Stimulated activated memory B cell treated with anti-CD40 and anti-IgM and Interleukin-4, amounts not matched to agents 10 μg/mL and 1 μg/mL and 100 μg/mL, for 72 hours (primary cell): ENCODE results near the gene SAG.

Experiments used
- ATAC-seq: fragments of 150-1000 bp; cut with Tn5 transposase; 2 replicates; pipeline ENCODE4 v1.10.0; 2021
- H3K27ac Mint-ChIP-seq: one replicate; pipeline ENCODE4 v1.8.0; 2022; ENCODE audit warnings: mild to moderate bottlenecking, mixed read lengths
- H3K27me3 Mint-ChIP-seq: one replicate; pipeline ENCODE4 v1.8.0; 2022; ENCODE audit warnings: mixed read lengths
- H3K36me3 Mint-ChIP-seq: one replicate; pipeline ENCODE4 v1.8.0; 2022; ENCODE audit warnings: mixed read lengths
- H3K4me1 Mint-ChIP-seq: one replicate; pipeline ENCODE4 v1.8.0; 2022; ENCODE audit warnings: mixed read lengths
- H3K4me3 Mint-ChIP-seq: one replicate; pipeline ENCODE4 v1.8.0; 2022; ENCODE audit warnings: mild to moderate bottlenecking, moderate library complexity, mixed read lengths
- H3K9me3 Mint-ChIP-seq: one replicate; pipeline ENCODE4 v1.8.0; 2022; ENCODE audit warnings: mixed read lengths

Gene SAG

DNA sequence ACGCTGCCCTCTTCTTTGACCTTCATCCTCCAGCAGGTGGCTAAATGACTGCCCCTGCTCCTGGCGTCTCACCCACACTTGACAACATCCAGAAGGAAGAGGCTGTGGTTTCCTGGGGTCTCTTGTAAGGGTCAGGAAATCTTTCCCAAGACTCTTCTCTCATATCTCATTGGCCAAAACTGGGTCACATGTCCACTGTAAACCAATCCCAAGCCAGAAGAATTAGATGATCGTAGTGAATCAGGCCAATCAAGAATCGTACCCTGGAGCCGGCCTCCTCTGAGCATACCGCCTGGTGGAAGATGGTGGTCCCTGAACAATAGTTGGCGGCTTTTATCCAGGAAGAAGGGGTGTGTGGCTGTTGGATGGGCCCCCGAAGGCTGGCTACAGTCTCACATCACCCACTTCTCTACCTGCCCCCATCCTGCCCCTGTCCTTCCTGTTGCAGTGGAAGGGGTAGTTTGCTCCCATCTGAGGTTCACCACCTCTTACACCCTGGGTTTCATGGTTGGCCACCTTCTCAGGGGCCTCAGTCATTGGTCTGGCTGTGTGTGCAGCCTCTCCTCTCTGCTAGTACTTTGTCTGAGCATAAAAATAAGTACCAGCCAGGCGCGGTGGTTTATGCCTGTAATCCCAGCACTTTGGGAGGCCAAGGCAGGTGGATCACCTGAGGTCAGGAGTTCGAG lies 3.8 kb downstream of the SAG start:
- Mint-ChIP-seq H3K9me3 (no peaks in the 10 kb centered on the region), H3K4me1 (peaks cover 32% of the 10 kb centered on the region), H3K4me3 (no peak overlapping the region), H3K36me3 (no peaks in the 10 kb centered on the region), H3K27me3 (no peaks in the 10 kb centered on the region), H3K27ac (peak overlapping the region; percentile 33)
- no peak for ATAC-seq

- Mint-ChIP-seq H3K36me3 (no peaks in the 10 kb centered on the region), H3K9me3 (no peaks in the 10 kb centered on the region), H3K4me1 (peaks cover 32% of the 10 kb centered on the region), H3K27me3 (no peaks in the 10 kb centered on the region), H3K27ac (peak overlapping the region; percentile 56), H3K4me3 (no peak overlapping the region)
- ATAC-seq = no peak
Observed at GRCh38 chr2:233312874-233313273, 5.3 kb downstream of the SAG start.

DNA sequence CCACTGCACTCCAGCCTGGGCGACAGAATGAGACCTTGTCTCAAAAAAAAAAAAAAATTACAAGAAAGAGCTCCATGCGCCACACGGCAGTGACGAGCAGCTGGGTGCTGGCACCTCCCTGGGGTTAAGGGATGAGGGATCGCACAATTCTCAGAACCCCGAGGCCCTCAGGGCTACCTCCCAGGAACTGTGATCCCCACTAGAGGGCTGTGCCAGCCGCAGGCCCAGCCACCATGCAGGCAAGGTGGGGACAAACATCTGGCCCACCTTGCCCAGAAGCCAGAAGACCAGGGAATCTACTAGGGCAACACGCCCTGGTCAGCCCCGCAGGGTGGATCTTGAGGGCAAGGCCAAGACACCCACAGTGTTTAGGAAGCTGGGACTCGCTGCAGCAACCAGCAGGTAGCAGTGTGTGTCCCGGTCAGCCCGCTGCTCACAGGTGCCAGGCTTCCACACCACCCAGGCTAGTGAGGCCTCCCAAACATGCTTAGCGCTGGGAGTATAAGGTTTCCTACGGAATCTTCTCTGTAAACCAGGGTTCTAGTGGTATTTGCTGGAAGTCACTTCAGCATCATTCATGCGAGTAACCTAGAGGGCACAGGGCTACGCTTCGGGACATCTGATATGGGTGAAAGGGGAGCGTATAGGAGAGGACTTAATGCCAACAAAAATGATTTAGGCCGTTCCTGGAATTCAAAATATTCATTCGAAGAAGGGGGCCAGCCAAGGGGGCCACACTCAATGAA lies 6.7 kb downstream of the SAG start:
- ATAC-seq = no peak
- no peaks in the 10 kb centered on the region for H3K36me3 Mint-ChIP-seq
- no peaks in the 10 kb centered on the region for H3K27me3 Mint-ChIP-seq
- no peak overlapping the region for H3K4me3 Mint-ChIP-seq
- peaks cover 32% of the 10 kb centered on the region for H3K4me1 Mint-ChIP-seq
- no peaks in the 10 kb centered on the region for H3K9me3 Mint-ChIP-seq
- H3K27ac Mint-ChIP-seq = no peak overlapping the region

DNA sequence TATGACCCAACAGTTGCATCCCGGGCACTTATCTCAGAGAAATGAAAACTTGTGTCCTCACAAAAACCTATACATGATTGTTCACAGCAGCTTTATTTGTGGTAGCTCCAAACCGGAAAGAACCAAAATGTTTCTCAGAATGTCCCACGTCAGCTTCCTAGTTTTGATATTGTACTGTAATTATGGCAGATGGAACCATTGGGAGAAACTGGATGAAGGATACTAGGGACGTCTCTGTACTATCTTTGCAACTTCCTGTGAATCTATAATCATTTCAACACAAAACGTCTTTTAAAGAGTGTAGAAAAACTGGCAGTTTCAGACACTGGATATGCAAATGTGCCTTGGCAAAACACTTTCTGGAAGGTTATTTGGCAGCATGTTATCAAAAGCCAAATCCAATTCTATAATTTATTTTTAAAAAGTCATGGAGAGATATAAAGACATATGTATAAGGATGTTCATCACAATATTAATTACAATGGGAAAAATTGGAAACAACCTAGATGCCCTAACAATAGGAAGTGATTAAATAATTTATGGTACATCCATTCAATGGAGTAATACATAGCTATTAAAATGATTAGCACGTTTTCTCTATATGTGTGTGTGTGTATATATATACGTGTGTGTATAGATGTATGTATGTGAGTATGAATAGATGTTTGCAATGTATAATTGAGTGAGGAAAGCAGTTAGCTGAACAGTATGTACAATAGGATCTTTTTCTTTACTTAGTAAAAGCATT lies 9.8 kb downstream of the SAG start:
- peaks cover 18% of the 10 kb centered on the region for H3K4me1 Mint-ChIP-seq
- no peak for ATAC-seq
- H3K27ac Mint-ChIP-seq = no peak overlapping the region
- H3K4me3 Mint-ChIP-seq = no peak overlapping the region
- H3K27me3 Mint-ChIP-seq = no peaks in the 10 kb centered on the region
- no peaks in the 10 kb centered on the region for H3K36me3 Mint-ChIP-seq
- no peaks in the 10 kb centered on the region for H3K9me3 Mint-ChIP-seq

- Mint-ChIP-seq H3K4me3 (no peak overlapping the region), H3K27ac (no peak overlapping the region), H3K36me3 (no peaks in the 10 kb centered on the region)
Observed at GRCh38 chr2:233319256-233319655, 11.6 kb downstream of the SAG start.

DNA sequence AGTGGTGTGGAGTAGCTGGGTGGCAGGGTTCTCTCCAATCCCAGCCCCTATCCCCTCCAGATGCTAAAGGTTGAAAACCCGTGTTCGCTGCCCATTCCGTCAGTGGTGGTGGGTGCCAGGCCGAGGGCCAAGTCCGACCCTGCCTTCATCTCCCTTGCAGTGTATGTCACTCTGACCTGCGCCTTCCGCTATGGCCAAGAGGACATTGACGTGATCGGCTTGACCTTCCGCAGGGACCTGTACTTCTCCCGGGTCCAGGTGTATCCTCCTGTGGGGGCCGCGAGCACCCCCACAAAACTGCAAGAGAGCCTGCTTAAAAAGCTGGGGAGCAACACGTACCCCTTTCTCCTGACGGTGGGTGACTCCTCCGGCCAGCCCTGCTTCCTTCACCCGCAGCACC lies 12.9 kb downstream of the SAG start:
- H3K27me3 Mint-ChIP-seq = no peaks in the 10 kb centered on the region
- no peaks in the 10 kb centered on the region for H3K36me3 Mint-ChIP-seq
- H3K4me3 Mint-ChIP-seq = no peak overlapping the region
- no peak for ATAC-seq
- no peak overlapping the region for H3K27ac Mint-ChIP-seq
- H3K9me3 Mint-ChIP-seq = no peaks in the 10 kb centered on the region
- peaks cover 20% of the 10 kb centered on the region for H3K4me1 Mint-ChIP-seq

More at GRCh38 chr2:233319256-233319655, 11.6 kb downstream of the SAG start:
- Mint-ChIP-seq H3K9me3 (no peaks in the 10 kb centered on the region), H3K27me3 (no peaks in the 10 kb centered on the region), H3K4me1 (peaks cover 17% of the 10 kb centered on the region)
- no peak for ATAC-seq

GRCh38 chr2:233321166-233321565 lies 13.6 kb downstream of the SAG start:
- H3K9me3 Mint-ChIP-seq = no peaks in the 10 kb centered on the region
- no peaks in the 10 kb centered on the region for H3K27me3 Mint-ChIP-seq
- no peak for ATAC-seq
- peak overlapping the region; percentile 7 for H3K27ac Mint-ChIP-seq
- no peaks in the 10 kb centered on the region for H3K36me3 Mint-ChIP-seq
- no peak overlapping the region for H3K4me3 Mint-ChIP-seq
- H3K4me1 Mint-ChIP-seq = peaks cover 26% of the 10 kb centered on the region

GRCh38 chr2:233323851-233324250 lies 16.2 kb downstream of the SAG start:
- no peak overlapping the region for H3K4me3 Mint-ChIP-seq
- H3K27ac Mint-ChIP-seq = peak overlapping the region; percentile 0
- no peaks in the 10 kb centered on the region for H3K36me3 Mint-ChIP-seq
- no peaks in the 10 kb centered on the region for H3K9me3 Mint-ChIP-seq
- no peaks in the 10 kb centered on the region for H3K27me3 Mint-ChIP-seq
- peaks cover 30% of the 10 kb centered on the region for H3K4me1 Mint-ChIP-seq
- ATAC-seq = no peak

- Mint-ChIP-seq H3K4me3 (no peak overlapping the region), H3K27ac (no peak overlapping the region), H3K9me3 (no peaks in the 10 kb centered on the region), H3K36me3 (no peaks in the 10 kb centered on the region), H3K4me1 (peaks cover 44% of the 10 kb centered on the region), H3K27me3 (no peaks in the 10 kb centered on the region)
- no peak for ATAC-seq
Observed at GRCh38 chr2:233325256-233325655, 17.6 kb downstream of the SAG start.

DNA sequence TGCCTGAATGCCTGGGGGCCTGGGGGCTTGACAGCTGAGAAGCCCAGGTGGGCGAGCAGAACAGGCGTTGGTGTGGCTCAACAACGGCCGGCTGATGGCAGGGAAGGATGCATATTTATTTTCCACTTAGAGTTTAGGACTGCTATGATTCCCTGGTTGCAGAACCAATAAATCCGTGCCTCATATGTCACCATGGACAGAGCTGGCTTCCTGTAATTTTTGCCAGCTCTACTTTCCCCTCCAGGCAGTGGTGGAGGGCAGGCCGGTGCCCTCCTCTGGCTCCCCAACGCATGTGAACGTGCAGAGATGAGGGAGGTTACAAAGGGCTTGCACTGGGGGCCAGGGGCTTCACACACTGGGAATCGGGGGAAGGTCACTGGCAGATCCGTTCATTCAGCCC lies 18.2 kb downstream of the SAG start:
- no peaks in the 10 kb centered on the region for H3K27me3 Mint-ChIP-seq
- H3K36me3 Mint-ChIP-seq = no peaks in the 10 kb centered on the region
- peaks cover 49% of the 10 kb centered on the region for H3K4me1 Mint-ChIP-seq
- H3K9me3 Mint-ChIP-seq = no peaks in the 10 kb centered on the region
- no peak for ATAC-seq
- H3K27ac Mint-ChIP-seq = no peak overlapping the region
- no peak overlapping the region for H3K4me3 Mint-ChIP-seq

DNA sequence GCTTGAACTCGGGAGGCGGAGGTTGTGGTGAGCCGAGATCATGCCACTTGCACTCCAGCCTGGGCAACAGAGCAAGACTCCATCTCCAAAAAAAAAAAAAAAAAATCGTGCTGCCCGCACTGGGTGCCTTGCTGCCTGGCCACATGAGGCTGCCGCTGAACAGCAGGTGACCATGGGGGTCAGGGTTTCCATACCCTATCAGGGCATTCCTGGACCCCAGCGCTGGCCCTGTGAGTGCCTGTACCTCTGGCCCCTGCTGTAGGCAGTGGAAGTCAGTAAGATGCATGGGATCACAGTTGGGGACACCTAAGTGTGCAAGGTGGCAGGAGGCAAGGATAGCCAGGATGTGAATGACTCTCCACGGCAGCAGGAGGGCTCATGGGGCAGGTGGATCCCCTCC lies 18.9 kb downstream of the SAG start:
- Mint-ChIP-seq H3K4me1 (peaks cover 51% of the 10 kb centered on the region), H3K9me3 (no peaks in the 10 kb centered on the region), H3K27ac (no peak overlapping the region), H3K4me3 (no peak overlapping the region), H3K27me3 (no peaks in the 10 kb centered on the region), H3K36me3 (no peaks in the 10 kb centered on the region)
- no peak for ATAC-seq

GRCh38 chr2:233328922-233329321 lies 21.3 kb downstream of the SAG start:
- H3K4me1 Mint-ChIP-seq = peaks cover 64% of the 10 kb centered on the region
- no peaks in the 10 kb centered on the region for H3K9me3 Mint-ChIP-seq
- no peak for ATAC-seq
- no peaks in the 10 kb centered on the region for H3K27me3 Mint-ChIP-seq
- H3K4me3 Mint-ChIP-seq = no peak overlapping the region
- no peaks in the 10 kb centered on the region for H3K36me3 Mint-ChIP-seq
- peak overlapping the region; percentile 34 for H3K27ac Mint-ChIP-seq

DNA sequence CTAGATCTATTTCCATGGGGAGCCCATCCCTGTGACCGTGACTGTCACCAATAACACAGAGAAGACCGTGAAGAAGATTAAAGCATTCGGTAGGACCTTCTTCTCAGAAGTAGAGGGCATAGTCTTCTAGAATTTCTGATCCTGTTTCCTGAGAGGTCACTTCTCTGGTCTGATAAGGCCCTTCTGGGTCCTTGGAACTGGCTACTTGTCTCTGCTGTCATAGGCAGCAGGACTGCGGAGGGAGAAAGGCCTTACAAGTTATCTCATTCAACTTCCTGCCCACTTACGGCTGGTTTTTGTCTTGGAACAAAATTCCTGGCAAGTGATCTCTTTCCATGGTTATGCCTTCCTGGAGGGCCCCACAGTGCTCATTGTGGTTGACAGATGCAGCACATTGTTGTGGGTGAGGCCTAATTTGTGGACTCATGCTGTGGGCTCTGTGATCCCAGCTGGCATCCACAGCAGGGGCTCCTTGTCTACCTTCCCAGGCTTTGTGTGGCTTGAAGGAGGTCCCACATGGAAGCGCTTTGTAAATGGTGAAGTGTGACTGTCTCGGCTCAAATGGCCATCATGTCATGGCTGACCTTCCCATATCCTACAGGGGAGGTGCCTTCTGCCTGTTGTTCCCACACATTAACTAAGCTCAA lies 22.0 kb downstream of the SAG start:
- Mint-ChIP-seq H3K36me3 (no peaks in the 10 kb centered on the region), H3K4me3 (no peak overlapping the region), H3K27ac (peak overlapping the region; percentile 34), H3K27me3 (no peaks in the 10 kb centered on the region), H3K4me1 (peaks cover 64% of the 10 kb centered on the region), H3K9me3 (no peaks in the 10 kb centered on the region)
- ATAC-seq = no peak

GRCh38 chr2:233331536-233331935 lies 23.9 kb downstream of the SAG start:
- Mint-ChIP-seq H3K4me3 (peak overlapping the region; percentile 1), H3K27me3 (no peaks in the 10 kb centered on the region), H3K27ac (peak overlapping the region; percentile 73), H3K4me1 (peaks cover 72% of the 10 kb centered on the region), H3K36me3 (no peaks in the 10 kb centered on the region), H3K9me3 (no peaks in the 10 kb centered on the region)
- peak; percentile 97 for ATAC-seq

DNA sequence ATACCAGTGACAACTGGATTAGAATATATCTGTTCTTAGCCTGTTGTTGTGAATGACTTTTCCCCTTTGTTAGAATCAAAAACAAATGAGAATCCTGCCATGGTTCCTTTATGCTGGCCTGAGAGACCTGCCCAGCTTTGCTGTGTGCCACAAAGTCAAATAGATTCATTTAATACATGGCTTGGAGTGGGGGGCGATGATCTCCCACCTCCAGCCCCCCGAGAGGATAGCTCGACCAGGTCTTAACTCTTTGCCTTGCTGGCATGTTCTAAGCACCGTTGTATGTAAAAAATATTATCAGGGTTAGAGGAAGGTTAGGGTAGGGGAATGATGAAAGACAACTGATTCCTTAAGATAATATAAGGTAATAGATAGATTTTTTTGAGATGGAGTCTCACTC lies 24.5 kb downstream of the SAG start:
- no peaks in the 10 kb centered on the region for H3K36me3 Mint-ChIP-seq
- peak overlapping the region; percentile 73 for H3K27ac Mint-ChIP-seq
- no peak overlapping the region for H3K4me3 Mint-ChIP-seq
- H3K27me3 Mint-ChIP-seq = no peaks in the 10 kb centered on the region
- no peak for ATAC-seq
- no peaks in the 10 kb centered on the region for H3K9me3 Mint-ChIP-seq
- peaks cover 68% of the 10 kb centered on the region for H3K4me1 Mint-ChIP-seq
